ENCODE measurements around the gene MIF4GD. TPM values are rescaled to one million over a fixed set of nuclear protein-coding genes. Genes with fewer than 3 reads are reported as not detected.

The MIF4GD gene
- total RNA-seq, 2 donors from 2014 or later = 14.1 to 31.4 TPM

GRCh38 chr17:75244133-75244866 lies 26.7 kb downstream of the MIF4GD start:
- peaks cover 18 to 30% of the 10 kb centered on the region in 2 donors for H3K36me3 ChIP-seq
- no peak for TF ChIP-seq POLR2A (IDR thresholded peaks at IDR 0.05)
- 82% methylated on average over 22 of the region's 22 CpGs for WGBS

GRCh38 chr17:75242461-75243042 lies 28.5 kb downstream of the MIF4GD start:
- no peaks in the 10 kb centered on the region for H3K27me3 ChIP-seq (replicated peaks; ENCODE audit: insufficient read depth)
- 86% methylated on average over 17 of the region's 17 CpGs for WGBS
- no peaks in the 10 kb centered on the region for H3K4me1 ChIP-seq (replicated peaks)
- no peak overlapping the region for H3K4me3 ChIP-seq
- intact Hi-C loops (cut with DNase I) = no loop called here
- no peak overlapping the region for H3K27ac ChIP-seq
- TF ChIP-seq POLR2A (IDR thresholded peaks at IDR 0.05) (no peak), CTCF (IDR thresholded peaks at IDR 0.05) (no peak), POLR2AphosphoS5 (IDR thresholded peaks at IDR 0.05) (no peak)
- peaks cover 18 to 31% of the 10 kb centered on the region in 2 donors for H3K36me3 ChIP-seq
- no peaks in the 10 kb centered on the region for H3K9me3 ChIP-seq
- DNase-seq (ENCODE audit: low spot score) = no peak

More at GRCh38 chr17:75244133-75244866, 26.7 kb downstream of the MIF4GD start:
- H3K27me3 ChIP-seq (replicated peaks; ENCODE audit: insufficient read depth) = no peaks in the 10 kb centered on the region
- intact Hi-C loops (cut with DNase I) = no loop called here
- no peak for DNase-seq (ENCODE audit: low spot score)
- no peak overlapping the region for H3K4me3 ChIP-seq
- no peaks in the 10 kb centered on the region for H3K9me3 ChIP-seq
- no peaks in the 10 kb centered on the region for H3K4me1 ChIP-seq (replicated peaks)
- H3K27ac ChIP-seq = no peak overlapping the region

GRCh38 chr17:75241996-75242460 lies 29.0 kb downstream of the MIF4GD start:
- 89% methylated on average over 15 of the region's 15 CpGs for WGBS
- H3K9me3 ChIP-seq = no peaks in the 10 kb centered on the region
- H3K36me3 ChIP-seq = peaks cover 18 to 35% of the 10 kb centered on the region in 2 donors
- no peak for TF ChIP-seq POLR2A (IDR thresholded peaks at IDR 0.05)
- TF ChIP-seq CTCF (IDR thresholded peaks at IDR 0.05) = no peak
- no peak for TF ChIP-seq POLR2AphosphoS5 (IDR thresholded peaks at IDR 0.05)
- H3K27ac ChIP-seq = no peak overlapping the region
- intact Hi-C loops (cut with DNase I) = no loop called here
- no peak overlapping the region for H3K4me3 ChIP-seq
- H3K4me1 ChIP-seq (replicated peaks) = no peaks in the 10 kb centered on the region
- H3K27me3 ChIP-seq (replicated peaks; ENCODE audit: insufficient read depth) = no peaks in the 10 kb centered on the region
- no peak for DNase-seq (ENCODE audit: low spot score)

GRCh38 chr17:75241502-75241901 lies 29.5 kb downstream of the MIF4GD start:
- no peaks in the 10 kb centered on the region for H3K27me3 ChIP-seq (replicated peaks; ENCODE audit: insufficient read depth)
- H3K27ac ChIP-seq = no peak overlapping the region
- no peaks in the 10 kb centered on the region for H3K4me1 ChIP-seq (replicated peaks)
- intact Hi-C loops (cut with DNase I) = no loop called here
- H3K36me3 ChIP-seq = peaks cover 18 to 35% of the 10 kb centered on the region in 2 donors
- no peak for TF ChIP-seq POLR2AphosphoS5 (IDR thresholded peaks at IDR 0.05)
- no peak for TF ChIP-seq POLR2A (IDR thresholded peaks at IDR 0.05)
- TF ChIP-seq CTCF (IDR thresholded peaks at IDR 0.05) = no peak
- H3K4me3 ChIP-seq = no peak overlapping the region
- no peak for DNase-seq (ENCODE audit: low spot score)
- no peaks in the 10 kb centered on the region for H3K9me3 ChIP-seq
- WGBS = 88% methylated on average over 9 of the region's 9 CpGs

GRCh38 chr17:75241143-75241430 lies 29.9 kb downstream of the MIF4GD start:
- DNase-seq (ENCODE audit: low spot score) = no peak
- Histone ChIP-seq H3K36me3 (peaks cover 18 to 34% of the 10 kb centered on the region in 2 donors), H3K4me3 (no peak overlapping the region), H3K4me1 (replicated peaks) (no peaks in the 10 kb centered on the region), H3K9me3 (no peaks in the 10 kb centered on the region), H3K27ac (no peak overlapping the region), H3K27me3 (replicated peaks; ENCODE audit: insufficient read depth) (no peaks in the 10 kb centered on the region)
- intact Hi-C loops (cut with DNase I) = no loop called here
- no peak for TF ChIP-seq CTCF (IDR thresholded peaks at IDR 0.05)
- no peak for TF ChIP-seq POLR2AphosphoS5 (IDR thresholded peaks at IDR 0.05)
- no peak for TF ChIP-seq POLR2A (IDR thresholded peaks at IDR 0.05)
- 89% methylated on average over 6 of the region's 7 CpGs for WGBS

Measured in prostate gland (tissue), 2 donors.